GM19043 (cell line): ENCODE measurements around the gene CRTC1.
"Not testable (repeated sequence)": the region's sequence is repeated elsewhere in the genome, so short reads cannot be mapped to it uniquely, and the experiment has no call there.

Experiments
- ATAC-seq: cut with Tn5 transposase; IDR thresholded peaks from one replicate; pipeline ENCODE4 v1.9.1; 2021; ENCODE audit warnings: low read depth; ENCODE audit not compliant: unreplicated experiment

Gene CRTC1

DNA sequence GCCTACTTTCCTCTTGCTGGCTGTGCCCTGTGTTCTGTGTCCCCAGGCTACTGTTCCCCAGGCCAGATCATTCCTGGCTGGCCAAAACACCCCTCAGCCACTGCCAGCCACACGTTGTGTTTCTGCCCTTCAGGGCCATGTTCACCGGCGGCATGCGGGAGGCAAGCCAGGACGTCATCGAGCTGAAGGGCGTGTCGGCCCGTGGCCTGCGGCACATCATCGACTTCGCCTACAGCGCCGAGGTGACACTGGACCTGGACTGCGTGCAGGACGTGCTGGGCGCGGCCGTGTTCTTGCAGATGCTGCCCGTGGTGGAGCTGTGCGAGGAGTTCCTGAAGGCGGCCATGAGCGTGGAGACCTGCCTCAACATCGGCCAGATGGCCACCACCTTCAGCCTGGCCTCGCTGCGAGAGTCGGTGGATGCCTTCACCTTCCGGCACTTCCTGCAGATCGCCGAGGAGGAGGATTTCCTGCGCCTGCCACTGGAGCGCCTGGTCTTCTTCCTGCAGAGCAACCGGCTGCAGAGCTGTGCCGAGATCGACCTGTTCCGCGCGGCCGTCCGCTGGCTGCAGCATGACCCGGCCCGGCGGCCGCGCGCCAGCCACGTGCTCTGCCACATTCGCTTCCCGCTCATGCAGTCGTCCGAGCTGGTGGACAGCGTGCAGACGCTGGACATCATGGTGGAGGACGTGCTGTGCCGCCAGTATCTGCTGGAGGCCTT is 15.8 kb upstream of the CRTC1 start:
- no peak for ATAC-seq

DNA sequence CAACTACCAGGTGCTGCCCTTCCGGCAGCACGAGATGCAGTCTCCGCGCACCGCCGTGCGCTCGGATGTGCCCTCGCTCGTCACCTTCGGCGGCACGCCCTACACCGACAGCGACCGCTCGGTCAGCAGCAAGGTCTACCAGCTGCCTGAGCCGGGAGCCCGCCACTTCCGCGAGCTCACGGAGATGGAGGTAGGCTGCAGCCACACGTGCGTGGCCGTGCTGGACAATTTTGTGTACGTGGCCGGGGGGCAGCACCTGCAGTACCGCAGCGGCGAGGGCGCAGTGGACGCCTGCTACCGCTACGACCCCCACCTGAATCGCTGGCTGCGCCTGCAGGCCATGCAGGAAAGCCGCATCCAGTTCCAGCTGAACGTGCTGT is 15.2 kb upstream of the CRTC1 start:
- ATAC-seq = no peak

DNA sequence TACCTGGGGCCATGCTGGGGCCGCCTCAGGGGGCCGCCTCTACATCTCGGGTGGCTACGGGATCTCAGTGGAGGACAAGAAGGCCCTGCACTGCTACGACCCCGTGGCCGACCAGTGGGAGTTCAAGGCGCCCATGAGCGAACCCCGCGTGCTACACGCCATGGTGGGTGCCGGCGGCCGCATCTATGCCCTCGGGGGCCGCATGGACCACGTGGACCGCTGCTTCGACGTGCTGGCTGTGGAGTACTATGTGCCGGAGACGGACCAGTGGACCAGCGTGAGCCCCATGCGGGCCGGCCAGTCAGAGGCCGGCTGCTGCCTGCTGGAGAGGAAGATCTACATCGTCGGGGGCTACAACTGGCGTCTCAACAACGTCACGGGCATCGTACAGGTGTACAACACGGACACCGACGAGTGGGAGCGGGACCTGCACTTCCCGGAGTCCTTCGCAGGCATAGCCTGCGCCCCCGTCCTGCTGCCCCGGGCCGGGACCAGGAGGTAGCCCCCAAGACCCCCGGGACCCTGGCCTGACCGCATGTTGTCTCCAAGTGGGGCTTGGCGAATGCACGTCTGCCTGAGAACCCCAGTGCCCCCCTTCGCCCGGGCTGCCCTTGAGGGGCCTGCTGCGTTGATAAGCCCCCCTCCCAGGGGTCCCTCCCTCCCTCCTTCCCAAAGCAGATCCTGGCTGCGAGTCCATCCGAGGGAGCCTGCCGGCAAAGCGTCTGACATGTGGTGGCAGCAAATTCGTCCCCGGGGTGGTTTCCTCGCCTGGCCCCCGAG is 14.5 kb upstream of the CRTC1 start:
- ATAC-seq = no peak

DNA sequence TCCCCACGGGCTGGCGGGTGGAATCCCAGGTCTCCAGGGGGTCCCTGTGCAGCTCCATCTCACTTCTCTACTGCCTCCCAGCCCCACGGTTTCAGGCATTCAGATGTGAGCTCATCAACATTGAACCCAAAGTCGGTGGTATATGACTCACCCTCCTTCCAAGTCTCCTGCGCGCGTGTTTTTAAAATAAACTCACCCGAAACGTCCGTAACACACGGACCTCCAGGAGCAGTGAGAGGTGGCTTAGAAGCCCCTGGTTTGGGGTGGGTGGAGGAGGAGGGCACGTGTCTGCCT is 14.0 kb upstream of the CRTC1 start:
- ATAC-seq = no peak

DNA sequence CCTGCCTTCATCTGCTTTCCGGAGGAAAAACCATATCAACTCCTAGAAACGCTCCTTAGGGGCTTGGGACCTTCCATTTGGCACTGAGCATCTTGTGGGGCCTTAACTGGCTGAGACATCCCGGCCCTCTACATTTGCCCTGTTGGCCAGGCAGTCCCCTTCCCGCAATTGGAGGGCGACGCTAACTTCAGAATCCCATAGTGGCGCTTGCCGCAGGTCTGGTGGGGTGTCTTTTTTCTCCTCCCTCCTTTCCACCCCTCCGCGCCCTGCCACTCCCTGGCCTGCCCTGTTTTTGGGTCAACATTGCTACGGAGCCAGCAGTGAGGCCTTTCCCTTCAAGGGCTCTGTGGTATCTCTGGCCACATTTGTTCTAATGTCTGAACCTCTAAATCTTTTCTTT is 13.6 kb upstream of the CRTC1 start:
- ATAC-seq = no peak

DNA sequence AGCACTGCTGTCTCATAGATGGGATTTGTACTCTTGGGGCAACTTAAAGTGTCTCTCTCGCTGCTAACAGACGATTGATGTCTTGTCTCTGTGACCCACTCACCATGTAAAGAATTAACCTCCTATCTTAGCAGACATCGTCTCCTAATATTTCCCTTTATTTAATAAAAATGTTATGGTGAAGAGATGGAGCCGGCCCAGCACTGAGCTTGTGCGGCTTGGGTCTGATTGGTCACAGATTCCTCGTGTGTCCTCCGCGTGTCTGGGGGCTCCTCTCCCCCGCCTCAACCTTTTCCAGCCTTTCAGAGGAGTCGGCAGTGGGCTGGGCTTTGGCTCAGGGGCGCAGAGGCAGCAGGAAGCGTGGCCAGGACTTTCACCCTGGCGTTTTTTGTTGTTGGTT is 13.2 kb upstream of the CRTC1 start:
- ATAC-seq = no peak

DNA sequence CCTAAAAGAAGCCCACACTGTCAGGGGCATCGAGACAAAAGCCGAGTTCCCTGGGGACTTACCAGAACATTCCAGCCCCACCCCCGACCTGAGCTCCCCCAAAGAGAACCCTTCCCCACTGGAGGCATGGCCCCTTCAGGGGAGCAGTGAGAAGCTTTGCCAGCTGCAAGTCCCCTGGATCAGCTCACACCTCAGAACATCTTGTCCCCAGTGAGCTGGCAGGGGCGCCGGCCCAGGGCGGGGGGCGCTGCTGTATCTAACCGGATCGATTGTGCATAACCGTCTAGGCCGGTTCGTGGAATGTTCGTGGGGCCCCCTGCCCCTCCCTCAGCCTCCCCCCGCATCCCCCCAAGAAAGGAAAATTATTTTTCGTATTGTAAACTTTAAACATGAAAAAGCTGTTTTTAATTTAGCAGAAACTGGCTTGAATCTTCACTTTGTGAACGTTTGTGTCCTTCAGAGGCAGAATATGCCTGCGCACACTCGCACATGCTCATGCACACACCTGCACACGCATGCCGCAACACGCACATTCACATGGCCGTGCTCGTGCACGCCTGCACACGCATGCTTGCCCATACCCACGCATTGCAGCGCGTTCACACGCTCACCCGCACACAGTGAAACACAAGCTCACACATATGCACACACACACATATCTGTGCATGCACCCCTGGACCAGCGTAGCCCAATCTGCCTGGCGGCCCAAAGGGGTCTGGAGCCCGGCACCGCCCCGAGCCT is 12.0 kb upstream of the CRTC1 start:
- no peak for ATAC-seq

DNA sequence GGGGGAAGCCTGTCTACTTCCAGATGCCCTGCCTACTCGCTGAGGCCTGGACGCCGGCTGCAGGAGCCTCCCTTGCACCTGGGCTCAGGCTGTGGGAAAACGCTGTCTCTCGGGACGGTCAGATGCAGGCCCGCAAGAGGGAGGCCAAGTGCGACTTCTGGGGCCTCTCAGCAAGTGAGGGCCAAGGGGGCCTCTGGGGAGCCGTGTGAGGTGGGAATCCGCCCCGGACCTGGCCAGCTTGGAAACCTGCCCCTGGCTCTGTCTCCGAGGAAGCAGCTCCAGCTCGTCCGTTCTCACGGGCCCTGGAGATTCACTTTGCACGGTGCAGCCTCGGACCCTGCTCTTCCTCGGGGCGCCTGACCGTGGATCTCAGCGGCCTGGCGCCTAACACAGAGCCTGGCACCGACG is 11.4 kb upstream of the CRTC1 start:
- ATAC-seq = no peak

DNA sequence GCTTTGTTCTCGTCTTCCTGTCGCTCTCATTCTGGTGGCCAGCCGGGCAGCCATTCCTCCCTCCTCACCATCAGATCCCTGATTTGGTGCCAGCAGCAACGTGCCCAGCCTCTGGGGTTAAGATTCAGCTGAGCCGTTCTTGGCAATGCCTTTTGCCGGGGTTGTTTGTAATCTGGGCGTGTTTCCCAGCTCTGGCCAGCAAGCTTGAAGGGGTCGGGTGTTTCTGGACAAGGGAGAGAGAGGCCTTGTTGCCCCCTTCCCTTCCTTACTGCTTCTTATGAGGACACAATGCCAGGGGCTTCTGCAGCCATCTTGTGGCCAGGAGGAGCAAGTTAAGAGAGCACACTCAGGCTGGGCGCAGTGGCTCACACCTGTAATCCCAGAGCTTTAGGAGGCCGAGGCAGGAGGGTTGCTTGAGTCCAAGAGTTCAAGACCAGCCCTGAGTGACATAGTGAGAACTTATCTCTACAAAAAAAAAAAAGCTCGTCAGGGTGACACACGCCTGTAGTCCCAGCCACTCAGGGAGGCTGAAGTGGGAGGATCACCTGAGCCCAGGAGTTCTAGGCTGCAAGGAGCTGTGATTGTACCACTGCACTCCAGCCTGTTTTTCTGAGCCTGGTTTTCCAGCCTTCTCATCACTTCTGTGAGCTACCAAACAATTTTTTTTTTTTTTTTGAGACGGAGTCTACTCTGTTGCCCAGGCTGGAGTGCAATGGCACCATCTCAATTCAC is 10.7 kb upstream of the CRTC1 start:
- no peak for ATAC-seq

DNA sequence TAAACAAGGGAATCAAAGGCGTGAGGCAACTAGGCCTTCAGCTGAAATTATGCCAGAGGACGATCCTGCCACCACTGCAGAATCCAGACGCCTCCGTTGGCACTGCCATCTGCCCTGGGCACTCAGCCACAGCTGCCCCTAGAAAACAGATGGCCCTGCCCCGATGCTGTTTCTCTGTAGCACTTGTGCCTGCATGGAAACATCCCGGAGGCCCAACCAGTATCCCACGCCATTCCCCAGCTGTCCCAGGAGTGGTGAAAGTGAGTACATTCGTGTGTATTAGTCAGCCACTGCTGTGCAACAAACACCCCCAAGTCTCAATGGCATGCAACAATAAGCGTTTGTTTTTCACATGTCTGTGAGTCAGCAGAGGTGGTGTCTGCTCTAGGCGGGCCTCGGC is 8.9 kb upstream of the CRTC1 start:
- no peak for ATAC-seq

DNA sequence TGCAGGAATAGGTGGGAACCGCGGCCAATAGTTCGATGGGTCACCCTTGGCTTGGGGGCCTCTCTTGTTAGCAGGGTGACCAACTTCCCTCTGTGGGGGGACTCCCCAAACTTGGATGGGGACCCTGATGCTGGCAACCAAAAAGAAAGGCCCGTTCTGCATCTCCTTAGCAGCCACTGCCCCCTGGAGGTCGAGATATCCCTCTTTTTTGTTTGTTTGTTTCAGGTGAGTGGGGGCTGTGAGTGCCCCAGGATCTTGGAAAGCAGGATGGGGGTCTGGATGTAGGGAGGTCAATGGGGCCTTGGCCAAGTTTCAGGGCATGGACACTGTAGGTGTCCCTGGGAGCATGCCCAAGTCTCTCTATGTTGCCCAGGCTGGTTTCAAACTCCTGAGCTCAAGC is 7.7 kb upstream of the CRTC1 start:
- no peak for ATAC-seq

DNA sequence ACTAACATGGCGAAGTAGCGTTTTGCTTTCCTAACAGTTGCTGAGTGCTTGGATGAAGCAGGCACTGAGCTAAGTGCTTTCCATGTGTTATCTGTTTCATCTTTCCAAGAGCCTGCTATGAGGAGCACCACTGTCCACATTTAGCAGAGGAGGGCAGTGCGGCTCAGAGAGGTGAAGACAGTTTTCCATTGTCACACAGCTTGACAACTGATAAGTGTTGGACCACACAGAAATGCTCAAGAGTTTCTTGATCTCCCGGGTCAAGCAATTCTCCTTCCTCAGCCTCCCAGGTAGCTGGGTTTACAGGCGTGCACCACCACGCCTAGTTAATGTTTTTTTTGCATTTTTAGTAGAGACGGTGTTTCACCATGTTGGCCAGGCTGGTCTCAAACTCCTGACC is 6.8 kb upstream of the CRTC1 start:
- ATAC-seq = no peak

DNA sequence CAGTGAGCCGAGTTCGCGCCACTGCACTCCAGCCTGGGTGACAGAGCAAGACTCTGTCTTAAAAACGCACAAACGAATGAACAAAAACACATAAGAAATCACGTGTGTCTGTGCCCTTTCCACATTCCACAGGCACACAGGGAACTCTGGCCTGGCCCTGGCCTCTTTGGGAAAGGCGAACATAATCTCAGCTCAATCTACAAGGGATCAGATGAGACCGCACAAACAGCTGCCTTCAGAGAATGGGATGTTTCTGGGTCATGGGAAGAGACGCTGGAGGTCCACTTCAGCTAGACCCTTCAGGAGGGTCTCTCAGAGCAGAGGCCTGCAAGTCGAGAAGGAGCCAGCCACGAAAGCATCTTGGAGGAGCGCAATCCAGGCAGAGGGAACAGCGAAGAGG is 6.3 kb upstream of the CRTC1 start:
- no peak for ATAC-seq

DNA sequence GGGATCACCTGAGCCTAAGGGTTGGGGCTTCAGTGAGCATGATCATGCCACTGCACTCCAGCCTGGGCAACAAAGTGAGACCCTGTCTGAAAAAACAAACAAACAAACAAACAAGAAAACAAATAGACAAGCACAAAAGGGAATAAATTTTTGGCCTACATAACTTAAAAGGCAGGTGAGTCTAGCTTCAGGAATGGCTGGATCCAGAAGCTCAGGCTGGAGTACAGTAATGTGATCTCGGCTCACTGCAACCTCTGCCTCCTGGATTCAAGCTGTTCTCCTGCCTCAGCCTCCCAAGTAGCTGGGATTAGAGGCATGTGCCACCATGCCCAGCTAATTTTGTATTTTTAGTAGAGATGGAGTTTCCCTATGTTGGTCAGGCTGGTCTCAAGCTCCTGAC is 3.3 kb upstream of the CRTC1 start:
- not testable (repeated sequence) for ATAC-seq

DNA sequence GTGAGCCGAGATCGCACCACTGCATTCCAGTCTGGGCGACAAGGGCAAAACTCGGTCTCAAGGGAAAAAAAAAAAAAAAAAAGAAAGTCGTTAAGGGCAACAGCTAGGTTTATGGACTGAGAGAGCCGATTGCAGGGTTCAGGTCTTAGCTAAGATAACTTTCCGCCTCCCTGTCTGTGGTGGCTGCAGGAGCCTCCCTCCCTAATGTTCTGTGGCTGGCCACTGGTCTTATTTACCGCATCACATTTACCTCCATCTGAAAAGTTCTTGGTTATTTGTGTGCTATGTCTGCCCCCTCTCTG is 722 bp upstream of the CRTC1 start:
- no peak for ATAC-seq

DNA sequence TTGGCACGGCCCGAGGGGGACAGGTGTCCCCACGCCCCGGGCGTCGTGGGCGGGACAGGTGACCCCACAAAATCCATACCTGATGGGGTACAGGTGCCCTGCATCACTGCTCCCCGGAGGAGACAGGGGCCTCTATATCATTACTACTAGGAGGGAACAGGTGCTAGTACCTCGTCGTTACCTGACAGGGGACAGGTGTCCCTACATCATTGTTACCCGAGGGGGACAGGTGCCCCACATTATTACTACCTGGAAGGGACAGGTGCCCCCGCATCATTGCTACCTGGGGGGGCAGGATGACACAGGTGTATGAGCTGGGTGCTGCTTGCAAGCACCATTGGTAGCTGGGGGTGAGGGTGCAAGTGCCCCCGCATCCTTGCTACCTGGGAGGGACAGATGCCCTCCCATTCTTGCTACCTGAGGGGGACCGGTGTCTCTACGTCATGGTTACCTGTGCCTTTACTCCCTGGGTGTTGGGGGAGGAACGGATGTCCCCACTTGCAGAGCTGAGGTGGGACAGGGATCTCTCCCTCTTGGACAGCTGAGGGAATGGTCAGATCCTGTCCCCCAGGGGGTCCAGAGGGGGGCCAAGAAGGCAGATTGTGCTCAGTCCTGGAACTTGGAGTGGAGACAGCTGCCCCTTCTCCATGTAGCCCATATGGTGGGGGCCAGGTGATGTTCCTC is 620 bp downstream of the CRTC1 start:
- no peak for ATAC-seq

DNA sequence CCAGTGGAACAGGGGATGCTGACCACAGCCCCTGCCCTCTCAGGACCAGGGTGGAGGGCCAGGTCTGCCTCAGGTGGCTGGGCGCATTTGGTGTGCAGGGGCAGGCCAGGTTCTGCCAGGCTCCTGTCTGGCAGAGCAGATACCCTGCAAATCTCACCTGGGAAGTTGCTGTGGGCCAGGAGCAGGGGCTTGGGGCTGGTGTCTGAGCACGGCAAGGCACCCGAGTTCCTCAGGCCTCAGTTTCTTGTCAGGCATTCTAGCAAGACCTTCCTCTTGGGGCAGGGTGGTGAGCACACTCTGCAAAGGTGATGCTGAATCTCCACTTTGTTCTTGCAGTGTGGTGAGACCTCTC is 1.1 kb downstream of the CRTC1 start:
- ATAC-seq = no peak

DNA sequence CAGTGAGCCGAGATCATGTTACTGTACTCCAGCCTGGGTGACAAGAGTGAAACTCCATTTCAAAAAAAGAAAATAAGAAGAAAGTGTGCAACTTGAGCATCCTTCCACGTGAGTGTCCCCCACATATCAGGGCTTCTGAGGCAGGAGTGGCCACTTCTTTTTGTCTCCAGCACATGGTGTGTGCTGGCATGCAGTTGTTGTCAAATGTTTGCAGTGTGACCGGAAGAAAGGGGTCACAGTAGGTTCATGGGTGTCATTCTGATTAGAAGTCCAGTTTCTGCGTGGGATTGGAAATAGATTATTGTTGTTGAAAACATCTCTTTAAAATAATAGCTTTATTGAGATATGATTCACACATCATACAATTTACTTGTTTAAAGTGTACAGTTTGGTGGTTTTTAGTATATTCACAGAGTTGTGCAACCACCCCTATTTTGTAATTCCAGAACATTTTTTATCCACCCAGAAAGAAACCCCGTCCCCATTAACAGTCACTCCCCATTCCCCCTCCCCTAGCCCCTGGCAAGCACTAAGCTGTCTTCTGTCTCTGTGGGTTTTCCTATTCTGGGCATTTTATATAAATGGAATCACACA is 2.2 kb downstream of the CRTC1 start:
- ATAC-seq = no peak

DNA sequence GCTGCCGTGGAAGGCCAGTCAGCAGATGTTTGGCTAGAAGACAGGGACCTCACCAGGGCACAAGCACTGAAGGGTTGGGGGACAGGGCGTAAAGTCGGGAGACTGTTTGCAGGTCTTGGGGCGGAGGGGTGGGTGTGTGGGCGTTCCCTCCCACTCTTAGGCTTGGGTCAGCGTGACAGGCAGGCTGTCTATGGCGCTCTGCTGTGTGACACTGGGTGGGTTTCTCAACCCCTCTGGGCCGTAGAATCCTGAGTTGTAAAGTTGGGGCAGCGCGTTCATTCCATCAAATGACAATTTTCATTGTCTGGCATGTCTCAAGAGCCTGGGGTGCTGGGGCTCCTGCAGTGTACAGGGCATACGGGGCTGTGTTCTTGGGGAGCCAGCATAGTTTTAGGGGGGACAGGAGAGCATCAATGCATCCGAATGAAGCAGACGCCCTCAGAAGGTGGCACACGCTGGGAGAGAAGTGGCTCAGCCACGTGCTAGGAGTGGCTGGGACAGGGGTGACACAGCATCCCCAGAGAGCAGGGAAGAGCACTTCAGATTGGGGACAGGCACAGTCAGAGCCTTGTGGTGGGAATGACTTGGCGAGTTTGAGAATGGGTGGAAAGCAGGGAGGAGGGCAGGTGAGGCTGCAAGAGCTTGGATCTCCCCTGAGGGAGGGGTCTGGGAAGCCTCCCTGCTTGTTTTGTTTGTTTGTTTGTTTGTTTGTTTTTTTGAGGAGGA is 4.4 kb downstream of the CRTC1 start:
- no peak for ATAC-seq

DNA sequence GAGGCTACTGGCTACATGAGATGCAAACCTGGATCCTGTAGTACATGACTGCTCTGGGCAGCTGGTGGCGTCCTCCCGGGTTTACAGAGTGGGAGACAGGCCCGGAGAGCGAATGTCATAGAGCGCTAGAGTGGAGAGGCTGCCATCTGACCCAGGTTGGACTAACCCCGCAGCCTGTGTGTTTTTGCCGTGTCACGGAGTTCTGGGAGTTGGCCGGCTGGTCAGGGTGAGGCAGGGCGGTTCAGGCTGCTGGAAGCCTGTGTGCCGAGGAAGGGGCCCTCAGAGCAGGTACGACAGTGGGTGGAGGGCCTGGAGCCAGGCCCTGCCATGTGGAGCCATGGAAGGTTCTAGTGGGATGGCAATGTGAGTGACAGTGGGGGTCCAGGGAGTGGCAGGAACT is 12.5 kb downstream of the CRTC1 start:
- ATAC-seq = no peak
